Immature natural killer cell (primary cell): Measurements from ENCODE around the gene TUBGCP6. TPM values are rescaled to one million over a fixed set of nuclear protein-coding genes. Genes with fewer than 3 reads are reported as not detected.
"Not testable (repeated sequence)": the region's sequence is repeated elsewhere in the genome, so short reads cannot be mapped to it uniquely, and the experiment has no call there.

Experiments used
- DNase-seq, 3 donors: peaks; one replicate each; pipeline ENCODE4 v3.0.0; 2022; ENCODE audit warnings: mixed read lengths in 1 of 3
- H3K27ac Mint-ChIP-seq, 6 donors: one replicate each; pipeline ENCODE4 v1.8.0; 2020; ENCODE audit warnings: mixed read lengths in 6 of 6, mild to moderate bottlenecking in 5 of 6, inconsistent platforms in 4 of 6, moderate library complexity in 3 of 6
- H3K27me3 Mint-ChIP-seq, 3 donors: one replicate each; pipeline ENCODE4 v1.8.0; 2020 to 2021; ENCODE audit warnings: low read depth in 3 of 3, mild to moderate bottlenecking in 3 of 3, mixed read lengths in 3 of 3, moderate library complexity in 3 of 3, inconsistent platforms in 1 of 3
- H3K36me3 Mint-ChIP-seq, 3 donors: one replicate each; pipeline ENCODE4 v1.8.0; 2020; ENCODE audit warnings: mixed read lengths in 3 of 3, inconsistent platforms in 2 of 3, mild to moderate bottlenecking in 2 of 3
- H3K4me1 Mint-ChIP-seq, 2 donors: one replicate each; pipeline ENCODE4 v1.8.0; 2020; ENCODE audit warnings: inconsistent platforms in 2 of 2, mild to moderate bottlenecking in 2 of 2, mixed read lengths in 2 of 2, moderate library complexity in 1 of 2
- H3K4me3 Mint-ChIP-seq, 5 donors: one replicate each; pipeline ENCODE4 v1.8.0; 2020; ENCODE audit warnings: mild to moderate bottlenecking in 5 of 5, mixed read lengths in 5 of 5, inconsistent platforms in 3 of 5, moderate library complexity in 3 of 5
- H3K9me3 Mint-ChIP-seq, 6 donors: one replicate each; pipeline ENCODE4 v1.8.0; 2020; ENCODE audit warnings: mild to moderate bottlenecking in 6 of 6, mixed read lengths in 6 of 6, inconsistent platforms in 4 of 6, moderate library complexity in 3 of 6
- polyA plus RNA-seq, 3 donors: library from polyadenylated mRNA; unstranded; fragments of 300-500 nt; fragmentation: Illumina TruSeq; gene quantifications; one replicate each; pipeline ENCODE4 v1.2.3, GENCODE V29; 2021

Gene TUBGCP6
- polyA plus RNA-seq, 3 donors from 2014 or later = 5.2 to 18.0 (median 12.4) TPM

GRCh38 chr22:50274311-50274710 is 29.5 kb upstream of the TUBGCP6 start:
- DNase-seq = peak; percentile 16 to 40 (median 31)
- Mint-ChIP-seq H3K4me3 (no peak overlapping the region), H3K4me1 (peaks cover 0 to 13% of the 10 kb centered on the region in 2 donors), H3K9me3 (no peaks in the 10 kb centered on the region), H3K27ac (no peak overlapping the region), H3K36me3 (no peaks in the 10 kb centered on the region), H3K27me3 (peaks cover 3 to 9% (median 9%) of the 10 kb centered on the region in 3 donors)

GRCh38 chr22:50273781-50274180 is 29.0 kb upstream of the TUBGCP6 start:
- not testable (repeated sequence) for H3K27me3 Mint-ChIP-seq, DNase-seq, H3K9me3 Mint-ChIP-seq, H3K27ac Mint-ChIP-seq, H3K36me3 Mint-ChIP-seq
- peaks cover 0 to 13% of the 10 kb centered on the region in 2 donors for H3K4me1 Mint-ChIP-seq
- peak overlapping the region in 1 of 5 donors; percentile 43 for H3K4me3 Mint-ChIP-seq

GRCh38 chr22:50273352-50273751 is 28.5 kb upstream of the TUBGCP6 start:
- H3K4me1 Mint-ChIP-seq = peaks cover 0 to 13% of the 10 kb centered on the region in 2 donors
- H3K27me3 Mint-ChIP-seq, H3K4me3 Mint-ChIP-seq, H3K36me3 Mint-ChIP-seq, DNase-seq, H3K27ac Mint-ChIP-seq, H3K9me3 Mint-ChIP-seq: not testable (repeated sequence)

GRCh38 chr22:50272044-50272802 is 27.4 kb upstream of the TUBGCP6 start:
- Mint-ChIP-seq H3K27me3 (peaks cover 3 to 9% (median 7%) of the 10 kb centered on the region in 3 donors), H3K4me1 (peaks cover 0 to 13% of the 10 kb centered on the region in 2 donors), H3K36me3 (no peaks in the 10 kb centered on the region), H3K27ac (no peak overlapping the region), H3K9me3 (no peaks in the 10 kb centered on the region), H3K4me3 (no peak overlapping the region)
- no peak for DNase-seq

- Mint-ChIP-seq H3K27ac (no peak overlapping the region), H3K27me3 (peaks cover 3 to 9% (median 7%) of the 10 kb centered on the region in 3 donors), H3K36me3 (no peaks in the 10 kb centered on the region), H3K4me1 (peaks cover 0 to 13% of the 10 kb centered on the region in 2 donors), H3K4me3 (no peak overlapping the region), H3K9me3 (no peaks in the 10 kb centered on the region)
- DNase-seq = peak in 1 of 3 donors; percentile 24
Observed at GRCh38 chr22:50271519-50271970, 26.7 kb upstream of the TUBGCP6 start.

- H3K27me3 Mint-ChIP-seq = peaks cover 3 to 7% (median 7%) of the 10 kb centered on the region in 3 donors
- no peak overlapping the region for H3K27ac Mint-ChIP-seq
- DNase-seq = peak; percentile 71 to 76 (median 73)
- H3K4me3 Mint-ChIP-seq = peak overlapping the region; percentile 54 to 73 (median 69)
- no peaks in the 10 kb centered on the region for H3K9me3 Mint-ChIP-seq
- peaks cover 0 to 13% of the 10 kb centered on the region in 2 donors for H3K4me1 Mint-ChIP-seq
- no peaks in the 10 kb centered on the region for H3K36me3 Mint-ChIP-seq
Observed at GRCh38 chr22:50270666-50271394, 26.0 kb upstream of the TUBGCP6 start.

- peak within 1 kb of the TSS; percentile 54 to 76 (median 71) for H3K4me3 Mint-ChIP-seq
- H3K4me1 Mint-ChIP-seq = peaks cover 0 to 13% of the 10 kb centered on the region in 2 donors
- H3K36me3 Mint-ChIP-seq = no peaks in the 10 kb centered on the region
- no peaks in the 10 kb centered on the region for H3K9me3 Mint-ChIP-seq
- H3K27ac Mint-ChIP-seq = no peak within 1 kb of the TSS
- H3K27me3 Mint-ChIP-seq = peaks cover 3 to 7% (median 6%) of the 10 kb centered on the region in 3 donors
- peak; percentile 51 to 58 (median 58) for DNase-seq
Observed at GRCh38 chr22:50269970-50270665, 25.3 kb upstream of the TUBGCP6 start, which contains the start of gene MAPK11. MAPK11 (minus strand) TSS chr22:50270380; CDS start chr22:50270292, 88 bp downstream.

GRCh38 chr22:50269573-50269969 is 24.7 kb upstream of the TUBGCP6 start:
- H3K4me1 Mint-ChIP-seq = peaks cover 0 to 13% of the 10 kb centered on the region in 2 donors
- no peak for DNase-seq
- no peaks in the 10 kb centered on the region for H3K36me3 Mint-ChIP-seq
- peaks cover 3 to 7% (median 5%) of the 10 kb centered on the region in 3 donors for H3K27me3 Mint-ChIP-seq
- H3K4me3 Mint-ChIP-seq = peak overlapping the region; percentile 21 to 76 (median 46)
- no peak overlapping the region for H3K27ac Mint-ChIP-seq
- H3K9me3 Mint-ChIP-seq = no peaks in the 10 kb centered on the region

GRCh38 chr22:50268655-50269113 is 23.9 kb upstream of the TUBGCP6 start:
- Mint-ChIP-seq H3K27ac (no peak overlapping the region), H3K36me3 (no peaks in the 10 kb centered on the region), H3K27me3 (peaks cover 4 to 7% (median 5%) of the 10 kb centered on the region in 3 donors), H3K4me1 (peaks cover 0 to 10% of the 10 kb centered on the region in 2 donors), H3K4me3 (peak overlapping the region; percentile 10 to 76 (median 44)), H3K9me3 (no peaks in the 10 kb centered on the region)
- DNase-seq = no peak

GRCh38 chr22:50267591-50268390 is 23.0 kb upstream of the TUBGCP6 start:
- no peak overlapping the region for H3K4me3 Mint-ChIP-seq
- H3K36me3 Mint-ChIP-seq = no peaks in the 10 kb centered on the region
- peak in 1 of 3 donors; percentile 32 for DNase-seq
- H3K9me3 Mint-ChIP-seq = no peaks in the 10 kb centered on the region
- H3K4me1 Mint-ChIP-seq = peaks cover 0 to 8% of the 10 kb centered on the region in 2 donors
- H3K27ac Mint-ChIP-seq = no peak overlapping the region
- peaks cover 4 to 10% (median 4%) of the 10 kb centered on the region in 3 donors for H3K27me3 Mint-ChIP-seq

GRCh38 chr22:50266994-50267393 is 22.2 kb upstream of the TUBGCP6 start:
- H3K9me3 Mint-ChIP-seq = no peaks in the 10 kb centered on the region
- H3K36me3 Mint-ChIP-seq = no peaks in the 10 kb centered on the region
- no peak overlapping the region for H3K4me3 Mint-ChIP-seq
- no peak for DNase-seq
- peaks cover 0 to 13% of the 10 kb centered on the region in 2 donors for H3K4me1 Mint-ChIP-seq
- H3K27me3 Mint-ChIP-seq = peaks cover 4 to 9% (median 6%) of the 10 kb centered on the region in 3 donors
- no peak overlapping the region for H3K27ac Mint-ChIP-seq

- Mint-ChIP-seq H3K4me1 (peaks cover 0 to 6% of the 10 kb centered on the region in 2 donors), H3K4me3 (no peak overlapping the region), H3K9me3 (no peaks in the 10 kb centered on the region)
Observed at GRCh38 chr22:50264946-50265669, 20.3 kb upstream of the TUBGCP6 start.

More at GRCh38 chr22:50264946-50265669, 20.3 kb upstream of the TUBGCP6 start:
- H3K27me3 Mint-ChIP-seq = peaks cover 2 to 7% (median 4%) of the 10 kb centered on the region in 3 donors
- H3K27ac Mint-ChIP-seq = no peak overlapping the region
- H3K36me3 Mint-ChIP-seq = no peaks in the 10 kb centered on the region
- DNase-seq = no peak
